ENCODE measurements around the gene TECTA.
"Not testable (repeated sequence)": the region's sequence is repeated elsewhere in the genome, so short reads cannot be mapped to it uniquely, and the experiment has no call there.

TECTA gene

DNA sequence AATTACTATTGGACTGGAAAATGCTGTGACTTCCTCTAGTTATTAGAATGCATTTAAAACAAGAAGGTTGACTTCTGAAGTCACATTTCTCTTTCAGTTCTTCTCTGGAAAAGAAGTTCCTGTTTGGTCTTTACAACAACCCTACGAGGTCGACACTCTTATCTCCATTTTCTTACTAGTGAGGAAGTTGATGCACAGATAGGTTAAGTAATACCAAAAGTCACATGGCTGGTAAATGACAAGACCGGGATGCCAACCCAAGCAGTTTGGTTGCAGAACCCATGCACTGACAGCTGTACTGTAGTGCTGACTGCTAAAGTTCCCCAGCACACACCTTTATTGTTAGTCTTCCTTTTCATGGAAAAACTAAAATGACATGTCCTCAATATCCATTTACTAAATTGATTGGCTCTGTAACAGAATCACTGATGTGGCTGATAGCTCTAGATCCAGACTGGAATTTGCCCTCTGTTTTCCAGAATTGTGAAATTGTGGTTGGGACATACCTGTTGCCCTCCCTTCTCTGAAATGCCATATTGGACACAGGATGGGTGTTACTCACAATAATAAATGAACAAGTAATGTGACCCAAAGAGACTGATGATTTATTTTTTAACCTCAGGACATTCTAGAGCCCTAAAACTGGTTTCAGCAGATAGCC lies 9.4 kb upstream of the TECTA start:
- DNase-seq = no peak

DNA sequence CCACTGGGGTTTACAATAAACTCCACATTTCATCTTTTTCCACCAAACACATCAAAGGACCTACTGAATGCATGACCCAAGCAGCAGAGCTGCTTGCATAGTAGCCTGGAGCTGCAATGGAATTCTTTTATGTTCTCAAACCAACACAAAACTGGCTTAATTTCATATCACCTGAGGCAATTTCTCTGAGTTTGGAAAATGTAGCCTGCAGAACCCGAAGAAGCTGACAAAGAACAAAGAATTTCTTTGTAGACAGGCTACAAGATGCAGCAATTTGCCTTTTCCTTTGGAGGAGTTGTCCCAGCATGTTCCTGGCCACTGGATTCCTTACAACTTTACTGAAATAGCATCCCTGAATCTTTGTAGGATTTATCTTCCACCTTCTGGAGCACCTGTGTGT lies 5.5 kb upstream of the TECTA start:
- no peak for DNase-seq

DNA sequence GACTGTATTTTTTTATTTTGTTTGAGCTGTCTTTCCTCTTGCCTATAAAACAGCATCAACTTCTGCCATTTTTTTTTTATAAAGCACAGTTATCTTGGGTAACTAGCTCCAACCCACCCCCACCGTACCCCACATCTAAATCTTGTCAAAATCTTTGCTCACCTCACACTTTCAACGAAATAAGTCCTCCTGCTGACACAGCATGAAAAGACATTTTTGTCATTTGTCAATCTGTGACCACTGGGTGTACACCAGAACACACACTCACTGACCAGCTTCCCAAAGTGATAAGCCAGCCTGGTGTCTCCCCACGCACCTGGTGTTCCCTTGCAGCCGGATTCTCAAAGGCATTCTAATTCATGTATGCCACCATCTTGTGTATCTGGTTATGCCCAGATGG lies 1.7 kb upstream of the TECTA start:
- DNase-seq = no peak

DNA sequence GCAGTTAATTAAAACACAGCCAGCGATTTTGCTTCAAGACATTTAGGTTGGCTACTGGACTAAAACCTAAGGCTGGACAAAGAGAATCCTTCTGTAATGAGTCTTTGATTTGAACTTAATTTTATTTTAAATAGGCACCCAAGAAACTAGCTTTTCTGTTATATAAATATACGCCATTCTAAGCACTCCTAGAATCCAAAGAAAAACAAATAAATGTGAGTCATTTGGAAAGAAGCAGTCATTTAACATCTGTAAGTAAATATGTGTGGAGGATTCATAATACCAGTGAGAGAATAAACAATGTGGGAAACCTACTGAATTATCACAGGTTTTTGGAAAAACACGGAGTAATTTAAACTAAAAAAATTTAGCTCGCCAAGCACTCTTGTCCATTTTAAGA lies 1.2 kb upstream of the TECTA start:
- DNase-seq = no peak

DNA sequence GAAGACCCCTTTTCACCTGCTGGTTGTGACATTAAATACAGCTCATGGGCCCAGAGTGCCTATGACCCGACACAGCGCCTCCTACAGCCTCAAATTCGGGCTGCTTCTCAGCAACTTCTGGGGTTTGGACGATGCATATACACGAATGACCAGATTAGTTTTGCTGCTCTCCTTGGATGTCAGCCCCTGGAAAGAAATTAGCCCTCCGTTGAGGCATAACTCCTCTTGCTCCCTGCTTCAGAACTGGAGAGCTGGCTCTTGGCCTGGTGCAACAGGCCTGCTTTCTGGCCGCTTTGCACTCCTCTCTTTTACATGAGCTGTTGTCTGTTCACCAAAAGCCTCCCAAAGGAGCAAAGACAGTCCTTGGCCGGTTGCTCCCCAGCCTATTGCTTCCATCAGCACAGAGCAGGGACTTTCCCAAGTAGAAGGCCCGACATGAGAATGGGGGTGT lies 3.3 kb downstream of the TECTA start:
- no peak for DNase-seq

DNA sequence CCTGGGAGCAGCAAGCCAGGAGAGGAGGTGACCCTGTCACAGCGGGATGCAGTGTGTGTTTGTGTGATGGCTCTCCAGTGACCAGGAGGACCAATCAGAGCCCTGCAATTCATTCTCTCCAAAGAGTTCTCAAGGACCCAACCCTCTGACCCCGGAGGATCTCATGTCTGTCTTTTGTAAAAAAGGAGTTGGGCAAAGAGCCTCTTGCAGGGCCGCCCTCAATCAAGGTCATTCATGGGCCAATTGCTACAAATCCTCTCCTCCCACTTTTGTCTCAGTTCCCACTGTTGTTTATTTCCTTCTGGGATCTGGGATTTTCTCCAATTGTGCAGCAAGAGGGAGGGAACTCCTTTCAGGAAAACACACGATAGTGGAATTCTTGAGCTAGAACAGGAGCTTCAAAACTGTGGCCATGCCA lies 4.0 kb downstream of the TECTA start:
- no peak for DNase-seq

DNA sequence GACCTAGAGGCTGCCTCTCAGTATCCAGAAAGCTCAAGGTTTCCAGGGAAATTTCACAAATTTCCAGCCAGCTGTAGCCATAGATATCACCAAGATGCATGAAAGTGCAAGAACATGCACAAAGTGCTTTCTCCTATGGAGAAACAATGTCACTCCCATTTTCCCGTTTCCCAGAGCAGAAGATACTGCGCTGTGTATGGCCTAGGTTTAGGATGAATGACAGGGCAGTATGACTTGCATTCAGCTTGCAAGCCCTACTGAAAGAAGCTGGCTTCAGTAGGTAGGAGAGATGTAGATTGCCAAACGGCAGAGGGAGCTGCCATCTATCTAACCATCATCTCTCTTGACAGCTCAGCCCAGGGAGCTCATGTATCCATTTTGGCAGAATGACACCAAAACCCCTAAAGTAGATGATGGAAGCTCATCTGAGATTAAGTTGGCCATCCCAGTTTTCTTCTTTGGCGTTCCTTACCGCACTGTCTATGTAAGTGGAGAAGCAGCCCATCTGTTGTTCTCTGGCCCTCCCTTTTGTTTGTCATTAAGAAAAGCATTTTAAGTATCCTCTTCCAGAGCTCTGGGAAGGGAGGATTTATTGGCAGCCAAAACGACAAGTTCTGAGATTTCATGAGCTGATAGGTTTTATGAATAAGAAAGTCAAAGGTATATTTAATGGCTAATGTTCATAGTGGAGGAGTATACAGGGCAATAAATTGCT lies 4.6 kb downstream of the TECTA start:
- no peak for DNase-seq

DNA sequence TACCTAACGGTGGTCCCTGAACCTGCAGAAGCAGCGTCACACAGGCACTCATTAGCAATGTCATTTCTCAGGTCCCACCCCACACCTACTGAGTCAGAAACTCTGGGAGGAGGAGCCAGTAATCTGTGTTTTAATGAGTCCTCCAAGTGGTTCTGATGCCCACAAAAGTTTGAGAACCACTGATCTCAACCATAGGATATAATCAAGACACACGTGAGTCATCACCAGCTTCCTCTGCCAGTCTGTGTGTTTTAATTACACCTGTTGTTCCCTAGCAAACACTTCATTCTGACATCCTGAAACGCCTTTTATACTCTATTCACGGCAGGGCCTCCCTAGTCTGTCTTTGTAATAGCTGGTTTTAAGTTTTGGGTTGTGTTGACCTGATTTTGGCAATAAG lies 5.8 kb downstream of the TECTA start:
- no peak for DNase-seq

DNA sequence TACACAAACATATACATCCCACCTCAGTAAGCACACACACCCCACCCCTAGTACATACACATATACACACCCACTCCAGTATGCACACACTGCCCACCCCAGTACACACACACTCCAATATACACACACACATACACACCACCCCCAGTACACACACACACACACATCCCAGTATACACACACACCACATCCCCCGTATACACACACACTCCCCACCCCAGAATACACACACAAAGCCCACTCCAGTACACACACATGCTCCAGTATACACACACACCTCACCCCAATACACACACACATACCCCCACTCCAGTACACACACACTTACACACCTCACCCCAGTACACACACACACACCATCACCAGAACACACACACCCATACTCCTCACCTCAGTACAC lies 7.4 kb downstream of the TECTA start:
- DNase-seq = no peak

DNA sequence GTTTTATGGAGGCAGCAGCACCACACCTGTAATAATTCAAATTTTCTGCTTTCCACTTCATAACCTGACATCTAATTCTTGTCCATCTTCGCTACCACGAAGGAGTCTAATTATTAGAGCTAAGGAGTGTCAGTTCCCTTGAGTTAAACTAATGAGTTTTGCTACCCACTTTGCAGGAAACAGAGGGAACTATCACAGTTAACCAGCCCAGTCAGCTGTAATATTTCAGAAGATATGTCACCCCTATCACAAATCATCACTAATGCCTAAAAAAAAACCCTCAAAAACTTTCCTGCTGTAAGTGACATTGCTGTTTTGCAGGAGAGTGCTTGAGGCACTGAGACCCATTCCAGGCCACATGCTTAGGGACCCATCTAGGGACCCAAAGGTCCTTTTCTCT lies 8.4 kb downstream of the TECTA start:
- no peak for DNase-seq

DNA sequence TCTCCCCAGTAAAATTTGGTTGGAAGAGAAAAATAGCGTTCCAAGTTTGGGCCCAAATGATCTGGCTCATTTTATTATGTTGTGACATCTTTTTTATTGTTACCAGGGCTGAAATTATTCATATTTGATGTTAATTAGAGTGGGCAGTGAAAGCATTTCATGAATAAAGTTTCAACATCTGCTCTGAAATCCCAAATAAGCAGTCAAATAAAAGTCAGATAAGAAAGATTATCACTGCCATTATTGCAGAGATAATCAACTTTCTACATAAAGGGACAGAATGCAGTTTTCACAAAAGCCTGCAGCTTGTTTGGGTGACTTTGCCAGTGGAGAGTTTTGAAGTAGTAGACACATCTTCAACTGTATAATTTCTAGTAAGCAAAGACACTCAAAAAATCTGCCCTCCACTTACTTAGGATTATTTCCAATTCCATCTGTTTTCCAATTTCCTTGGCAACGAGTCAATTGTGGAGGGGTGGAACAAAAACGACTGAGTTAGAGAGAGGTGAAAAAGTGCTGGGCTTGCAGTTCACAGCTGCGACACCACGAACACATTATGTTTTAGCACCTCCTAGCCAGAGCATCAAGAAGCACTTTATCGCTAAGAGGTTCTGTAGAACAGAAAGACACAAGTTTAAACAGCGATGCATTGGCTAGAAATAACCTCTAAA lies 9.0 kb downstream of the TECTA start:
- no peak for DNase-seq

DNA sequence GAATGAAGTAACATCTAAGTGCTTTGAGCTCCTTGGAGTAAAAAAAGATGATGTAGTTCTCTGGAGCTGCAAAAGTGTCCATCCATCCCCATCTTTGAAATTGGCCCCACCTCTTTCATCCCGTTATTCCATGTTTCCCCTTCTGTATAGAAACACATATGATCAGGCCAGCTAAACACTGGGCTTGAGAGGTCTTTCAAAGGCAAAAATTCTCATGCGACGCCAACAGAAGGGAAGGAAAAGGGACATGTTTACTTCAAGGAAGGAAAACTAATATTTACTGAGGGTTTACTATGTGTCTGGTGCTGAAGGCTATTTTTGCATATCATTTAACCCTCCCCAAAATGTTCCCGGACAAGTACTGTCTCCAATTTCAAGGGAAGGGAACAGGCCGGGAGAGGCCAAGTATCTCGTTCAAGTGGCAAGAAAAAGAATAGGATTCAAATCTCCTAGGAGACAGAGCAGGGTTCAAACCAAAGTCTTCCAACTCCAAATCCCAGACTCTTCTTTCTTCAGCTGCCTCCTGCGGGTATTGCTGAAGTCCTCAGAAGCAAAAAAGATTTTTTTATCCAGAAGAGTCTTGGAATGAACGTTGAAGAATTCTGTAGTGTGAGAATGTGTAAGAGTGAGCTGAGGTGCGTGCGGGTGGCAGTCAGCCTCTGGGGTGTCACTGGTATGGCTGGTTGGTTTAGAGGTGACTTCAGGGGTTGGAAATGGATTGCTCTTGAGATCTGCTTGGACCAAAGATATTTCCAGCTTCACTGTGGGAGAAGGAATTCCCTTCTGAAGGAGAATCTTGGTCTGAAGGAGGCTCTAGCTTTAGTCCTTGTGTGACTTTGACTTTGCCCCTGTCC lies 10.1 kb downstream of the TECTA start:
- DNase-seq = no peak

DNA sequence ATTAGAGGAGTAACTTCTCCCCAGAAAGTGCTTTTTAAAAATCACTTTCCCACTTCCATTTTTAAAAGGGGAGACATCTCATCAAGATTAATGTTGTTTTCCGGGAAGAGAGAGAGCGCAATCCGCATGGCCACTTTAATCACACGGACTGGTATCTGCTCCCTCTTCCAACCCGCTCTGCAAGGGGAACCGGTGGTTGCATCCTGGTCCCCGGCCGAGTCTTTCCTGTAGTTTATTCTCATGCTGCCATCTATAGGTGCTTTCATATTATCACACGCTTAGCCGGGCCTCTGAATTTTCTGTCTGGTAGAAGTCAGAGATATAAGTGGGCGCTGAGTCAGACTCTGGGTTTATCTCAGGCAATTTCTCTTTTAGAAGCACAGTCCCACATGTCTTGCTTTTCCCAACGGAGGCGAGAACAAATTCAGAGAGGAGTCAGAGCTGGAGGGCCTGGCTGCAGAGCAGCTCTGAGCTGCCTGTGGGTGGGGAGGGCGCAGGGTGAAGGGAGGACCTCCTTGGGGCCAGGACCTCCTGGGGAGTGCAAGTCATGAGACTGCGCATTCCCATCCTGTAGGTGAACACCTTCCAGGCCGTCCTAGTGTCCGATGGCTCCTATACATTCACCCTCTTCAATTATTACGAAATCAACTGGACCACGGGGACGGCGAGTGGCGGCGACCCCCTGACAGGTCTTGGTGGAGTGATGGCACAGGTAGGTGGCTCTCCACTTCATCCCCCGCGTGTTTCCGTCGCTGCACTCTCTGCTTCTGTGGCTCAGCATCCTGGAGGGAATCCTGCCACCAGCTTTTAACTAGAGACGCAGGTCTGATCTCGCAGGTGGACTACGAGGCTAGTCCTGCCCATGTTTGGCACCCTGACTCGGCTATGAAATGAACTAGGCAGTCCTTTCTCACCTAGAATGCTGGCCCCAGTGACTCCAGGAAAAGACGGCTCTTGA lies 11.7 kb downstream of the TECTA start:
- peak; percentile 33 for DNase-seq

DNA sequence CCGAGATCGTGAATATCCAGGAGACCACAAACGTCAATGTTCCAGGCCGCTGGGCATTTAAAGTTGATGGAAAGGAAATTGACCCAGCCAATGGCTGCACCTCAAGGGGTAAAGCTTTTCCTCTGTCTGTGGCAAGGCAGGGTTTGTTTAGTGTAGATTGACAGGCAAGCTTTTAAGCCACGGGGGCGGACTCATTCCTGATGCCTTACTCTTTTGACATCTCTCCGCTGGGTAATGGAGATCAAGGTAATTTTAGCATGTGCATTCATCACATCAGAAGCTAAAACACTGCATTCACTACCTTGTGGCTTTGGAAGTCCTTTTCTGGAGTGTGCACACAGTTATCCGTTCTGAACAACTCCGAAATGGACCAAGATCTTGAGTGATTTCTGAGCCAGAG lies 12.6 kb downstream of the TECTA start:
- DNase-seq = no peak

DNA sequence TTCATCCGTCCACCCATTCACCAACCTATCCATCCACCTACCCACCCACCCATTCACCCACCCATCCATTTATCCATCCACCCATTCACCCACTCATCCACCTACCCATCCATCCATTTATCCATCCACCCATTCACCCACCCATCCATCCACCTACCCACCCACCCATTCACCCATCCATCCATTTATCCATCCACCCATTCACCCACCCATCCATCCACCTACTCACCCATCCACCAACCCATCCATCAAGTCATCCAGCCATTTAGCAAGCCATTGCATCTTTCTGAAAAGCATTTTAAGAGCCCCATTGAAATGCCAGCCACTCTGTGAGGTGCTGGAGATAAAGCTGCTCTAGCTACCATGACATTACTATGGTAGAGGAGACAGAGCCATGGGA lies 14.0 kb downstream of the TECTA start:
- DNase-seq = not testable (repeated sequence)

DNA sequence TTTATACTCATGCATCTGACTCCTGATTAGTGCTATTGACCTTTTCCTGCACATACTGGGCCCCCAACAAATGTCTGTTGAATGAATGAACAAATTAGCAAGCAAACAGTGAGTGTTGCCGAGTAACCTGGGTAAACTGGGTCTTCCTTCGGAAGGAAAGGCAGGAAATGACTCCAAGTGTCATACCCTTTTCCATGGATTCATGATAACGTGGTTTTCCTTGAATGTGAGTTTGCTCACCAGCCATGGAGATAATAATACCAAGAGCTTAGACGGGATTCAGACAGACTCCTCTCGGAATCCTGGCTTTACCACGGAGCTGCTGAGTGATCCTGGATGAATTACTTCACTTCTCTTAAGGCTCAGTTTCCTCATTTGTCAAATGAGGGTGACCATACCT lies 16.7 kb downstream of the TECTA start:
- no peak for DNase-seq

DNA sequence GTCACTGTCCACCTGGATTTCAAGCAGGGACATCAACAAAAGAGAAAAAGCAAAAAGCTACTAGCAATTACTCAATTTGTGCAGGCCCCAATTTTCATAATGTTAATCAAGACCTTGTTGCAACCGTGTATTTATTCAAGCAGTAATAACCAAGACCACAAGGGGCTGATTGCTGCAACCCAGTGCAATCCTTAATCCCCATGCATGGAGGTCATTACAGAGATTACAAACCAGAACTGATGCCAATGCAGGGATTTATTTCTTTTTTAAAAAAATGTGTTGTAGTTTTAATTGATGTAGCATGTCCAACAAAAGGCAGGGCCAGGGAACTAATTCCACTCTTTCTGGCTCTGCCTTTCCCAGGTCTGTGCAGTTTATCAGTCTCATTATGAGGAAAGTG lies 18.4 kb downstream of the TECTA start:
- no peak for DNase-seq

DNA sequence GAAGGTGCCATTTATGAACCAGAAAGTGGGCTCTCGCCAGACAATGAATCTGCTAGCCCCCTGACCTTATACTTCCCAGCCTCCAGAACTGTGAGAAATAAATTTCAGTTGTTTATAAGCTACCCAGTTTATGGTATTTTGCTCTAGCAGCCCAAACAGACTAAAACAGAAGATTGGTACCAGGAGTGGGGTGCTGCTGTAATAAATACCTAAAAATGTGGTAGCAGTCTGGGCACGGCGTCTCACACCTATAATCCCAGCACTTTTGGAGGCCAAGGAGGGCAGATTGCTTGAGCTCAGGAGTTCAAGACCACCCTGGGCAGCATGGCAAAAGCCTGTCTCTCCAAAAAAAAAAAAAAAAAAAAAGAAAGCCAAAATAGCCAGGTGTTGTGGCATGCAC lies 21.3 kb downstream of the TECTA start:
- no peak for DNase-seq

DNA sequence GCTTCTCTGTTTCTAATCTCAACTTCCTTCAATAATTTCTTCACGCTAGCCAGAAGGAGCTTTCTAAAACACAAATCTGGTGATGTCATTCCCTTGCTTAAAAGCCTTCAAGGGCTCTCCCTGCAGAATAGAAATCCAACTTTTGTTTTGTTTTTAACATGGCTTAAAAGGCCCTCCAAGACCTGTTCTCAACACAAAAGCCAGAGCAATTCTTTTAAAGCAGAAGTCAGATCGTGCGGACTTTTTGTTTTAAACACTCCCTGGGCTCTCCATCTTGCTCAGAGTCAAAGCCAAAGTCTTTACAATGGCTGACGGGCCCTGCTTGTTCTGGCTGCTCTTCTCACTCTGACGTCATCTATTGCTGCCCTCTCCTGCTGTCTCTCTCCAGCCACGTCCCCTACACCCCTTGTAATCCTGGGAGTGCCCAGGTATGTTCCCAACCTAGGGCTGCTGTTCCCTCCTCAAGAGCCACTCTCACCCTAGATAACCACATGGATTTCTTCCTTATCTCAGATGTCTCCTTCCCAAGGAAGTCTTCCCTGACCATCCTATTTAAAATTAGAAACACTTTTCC lies 22.5 kb downstream of the TECTA start:
- DNase-seq = no peak

DNA sequence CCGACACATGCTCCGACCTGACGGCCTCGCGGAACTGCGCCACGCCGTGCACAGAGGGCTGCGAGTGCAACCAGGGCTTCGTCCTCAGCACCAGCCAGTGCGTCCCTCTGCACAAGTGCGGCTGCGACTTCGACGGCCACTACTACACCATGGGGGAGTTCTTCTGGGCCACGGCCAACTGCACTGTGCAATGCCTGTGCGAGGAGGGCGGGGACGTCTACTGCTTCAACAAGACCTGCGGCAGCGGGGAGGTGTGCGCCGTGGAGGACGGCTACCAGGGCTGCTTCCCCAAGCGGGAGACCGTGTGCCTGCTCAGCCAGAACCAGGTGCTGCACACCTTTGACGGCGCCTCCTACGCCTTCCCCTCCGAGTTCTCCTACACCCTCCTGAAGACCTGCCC lies 26.8 kb downstream of the TECTA start:
- DNase-seq = no peak
